Smooth muscle cell (in vitro differentiated cells): ENCODE data around the gene GMNN. TPM values are rescaled to one million over a fixed set of nuclear protein-coding genes. Genes with fewer than 3 reads are reported as not detected.

Source experiments
- DNase-seq: peaks from one replicate; lab custom pipeline; 2025; ENCODE audit not compliant: unreplicated experiment; lab: John Stamatoyannopoulos, UW
- H2AFZ ChIP-seq: fragments of 200-600 bp; sonication (generic); 2 replicates; pipeline ENCODE4 v1.6.0; 2016; ENCODE audit warnings: antibody characterized with exemption, low read depth, mild to moderate bottlenecking
- H3F3A ChIP-seq: fragments of 200-600 bp; sonication (generic); 2 replicates; pipeline ENCODE4 v1.6.0; 2017; ENCODE audit warnings: antibody characterized with exemption, low read depth
- H3K27ac ChIP-seq: fragments of 200-600 bp; sonication (generic); 2 replicates; pipeline ENCODE4 v1.5.1; 2016; ENCODE audit warnings: low read depth, mild to moderate bottlenecking
- H3K27me3 ChIP-seq: fragments of 200-600 bp; sonication (generic); 2 replicates; pipeline ENCODE4 v1.6.1; 2016; ENCODE audit warnings: low read depth, mild to moderate bottlenecking
- H3K36me3 ChIP-seq: fragments of 200-600 bp; sonication (generic); 2 replicates; pipeline ENCODE4 v1.5.1; 2016; ENCODE audit warnings: low read depth
- H3K4me1 ChIP-seq: fragments of 200-600 bp; sonication (generic); 2 replicates; pipeline ENCODE4 v1.5.1; 2016; ENCODE audit warnings: low read depth
- H3K4me2 ChIP-seq: fragments of 200-600 bp; sonication (generic); 2 replicates; pipeline ENCODE4 v1.6.0; 2016; ENCODE audit warnings: mild to moderate bottlenecking
- H3K4me3 ChIP-seq: fragments of 200-600 bp; sonication (generic); 2 replicates; pipeline ENCODE4 v1.5.1; 2016; ENCODE audit warnings: mild to moderate bottlenecking
- H3K79me2 ChIP-seq: fragments of 200-600 bp; sonication (generic); 2 replicates; pipeline ENCODE4 v1.6.0; 2016; ENCODE audit warnings: low read depth, mild to moderate bottlenecking
- H3K9ac ChIP-seq: fragments of 200-600 bp; sonication (generic); 2 replicates; pipeline ENCODE4 v1.6.0; 2016; ENCODE audit warnings: low read depth
- H3K9me3 ChIP-seq: fragments of 200-600 bp; sonication (generic); replicated peaks from 2 replicates; pipeline ENCODE4 v1.5.1; 2016; ENCODE audit warnings: low read depth
- H4K20me1 ChIP-seq: fragments of 200-600 bp; sonication (generic); 2 replicates; pipeline ENCODE4 v1.6.0; 2016; ENCODE audit warnings: low read depth
- WGBS: methylation state at CpG from one replicate; pipeline ENCODE4 v1.1.7; 2016; ENCODE audit warnings: low lambda C conversion rate; 5-methylcytosine and 5-hydroxymethylcytosine counted together
- polyA plus RNA-seq: library from polyadenylated mRNA; unstranded; fragments of >200 nt; fragmentation: Nextera tagmentation; extraction: Ambion mirVana; gene quantifications from 2 replicates; pipeline ENCODE4 v1.2.1, GENCODE V29; 2016
- total RNA-seq: library from RNA; depleted of rRNA; stranded (reverse); fragments of >200 nt; gene quantifications from 2 replicates; pipeline ENCODE4 v1.2.3, GENCODE V29; 2014
- TF ChIP-seq, protein P1 (sequence below): fragments of 200-600 bp; sonication (generic); IDR thresholded peaks from 2 replicates; pipeline ENCODE4 v1.5.1; 2017; ENCODE audit warnings: borderline replicate concordance, mild to moderate bottlenecking, antibody characterized with exemption; ENCODE audit not compliant: insufficient read depth, poor library complexity, severe bottlenecking

The GMNN gene
- total and polyA plus RNA-seq, 2 experiments from 2014 or later, result 31.8 to 46.4 TPM

DNA sequence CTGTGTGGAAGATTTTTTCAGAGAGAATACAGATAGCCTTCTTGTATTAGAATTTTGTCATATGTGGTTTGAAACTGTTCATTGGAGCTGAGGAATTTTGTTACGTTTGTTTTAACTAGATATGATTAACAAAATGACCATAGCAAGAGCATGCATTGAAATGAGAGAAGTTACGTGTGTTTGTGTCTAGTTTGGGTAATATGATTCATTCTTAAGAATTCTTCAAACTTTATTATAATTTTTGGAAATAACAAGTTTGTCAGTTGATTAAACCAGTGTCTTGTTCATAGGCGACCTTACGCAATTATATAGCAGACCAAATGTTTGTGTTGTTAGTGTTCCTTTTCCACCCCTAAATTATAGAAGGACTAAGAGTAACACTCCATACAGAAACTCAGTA, 5.5 kb downstream of the GMNN start:
- Histone ChIP-seq H3K27ac (no peak overlapping the region), H3K9me3 (no peaks in the 10 kb centered on the region), H3F3A (no peaks in the 10 kb centered on the region), H3K36me3 (peaks cover 3% of the 10 kb centered on the region), H4K20me1 (no peaks in the 10 kb centered on the region), H3K79me2 (peaks cover 50% of the 10 kb centered on the region), H3K9ac (no peak overlapping the region), H2AFZ (no peak overlapping the region), H3K4me3 (peak overlapping the region; percentile 21), H3K27me3 (no peaks in the 10 kb centered on the region), H3K4me2 (no peak overlapping the region), H3K4me1 (peaks cover 15% of the 10 kb centered on the region)
- DNase-seq, result no peak
- TF ChIP-seq, protein P1, sequence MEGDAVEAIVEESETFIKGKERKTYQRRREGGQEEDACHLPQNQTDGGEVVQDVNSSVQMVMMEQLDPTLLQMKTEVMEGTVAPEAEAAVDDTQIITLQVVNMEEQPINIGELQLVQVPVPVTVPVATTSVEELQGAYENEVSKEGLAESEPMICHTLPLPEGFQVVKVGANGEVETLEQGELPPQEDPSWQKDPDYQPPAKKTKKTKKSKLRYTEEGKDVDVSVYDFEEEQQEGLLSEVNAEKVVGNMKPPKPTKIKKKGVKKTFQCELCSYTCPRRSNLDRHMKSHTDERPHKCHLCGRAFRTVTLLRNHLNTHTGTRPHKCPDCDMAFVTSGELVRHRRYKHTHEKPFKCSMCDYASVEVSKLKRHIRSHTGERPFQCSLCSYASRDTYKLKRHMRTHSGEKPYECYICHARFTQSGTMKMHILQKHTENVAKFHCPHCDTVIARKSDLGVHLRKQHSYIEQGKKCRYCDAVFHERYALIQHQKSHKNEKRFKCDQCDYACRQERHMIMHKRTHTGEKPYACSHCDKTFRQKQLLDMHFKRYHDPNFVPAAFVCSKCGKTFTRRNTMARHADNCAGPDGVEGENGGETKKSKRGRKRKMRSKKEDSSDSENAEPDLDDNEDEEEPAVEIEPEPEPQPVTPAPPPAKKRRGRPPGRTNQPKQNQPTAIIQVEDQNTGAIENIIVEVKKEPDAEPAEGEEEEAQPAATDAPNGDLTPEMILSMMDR, result no peak
- WGBS, result 92% methylated on average over 4 of the region's 4 CpGs

DNA sequence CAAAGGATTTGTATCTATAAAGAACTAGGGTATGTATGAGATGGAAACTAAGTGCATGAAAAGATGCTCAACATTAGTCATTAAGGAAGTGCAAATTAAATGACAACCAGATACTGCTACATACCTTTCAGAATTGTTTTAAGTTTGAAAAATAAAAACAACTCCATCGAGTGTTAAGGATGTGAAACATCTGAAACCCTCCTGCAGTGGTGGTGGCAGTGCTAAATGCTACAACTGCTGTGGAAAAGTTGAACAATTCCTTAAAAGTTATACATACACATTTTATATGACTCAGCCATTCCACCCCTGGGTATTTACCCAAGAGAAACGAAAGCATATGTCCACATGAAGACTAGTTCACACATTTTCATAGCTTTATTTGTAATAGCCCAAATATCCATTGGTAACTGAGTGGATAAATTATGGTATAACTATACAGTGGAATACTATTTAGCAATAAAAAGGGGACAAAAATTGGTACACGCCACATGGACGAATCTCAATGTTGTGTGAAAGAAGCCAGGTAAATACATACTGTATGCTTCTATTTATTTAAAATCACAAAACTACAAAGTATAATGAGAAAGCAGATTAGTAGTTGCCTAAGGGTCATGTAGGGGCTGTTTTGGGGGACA, 13.4 kb downstream of the GMNN start:
- H3K9ac ChIP-seq, result no peak overlapping the region
- no peak for DNase-seq
- no peaks in the 10 kb centered on the region for H3K9me3 ChIP-seq

DNA sequence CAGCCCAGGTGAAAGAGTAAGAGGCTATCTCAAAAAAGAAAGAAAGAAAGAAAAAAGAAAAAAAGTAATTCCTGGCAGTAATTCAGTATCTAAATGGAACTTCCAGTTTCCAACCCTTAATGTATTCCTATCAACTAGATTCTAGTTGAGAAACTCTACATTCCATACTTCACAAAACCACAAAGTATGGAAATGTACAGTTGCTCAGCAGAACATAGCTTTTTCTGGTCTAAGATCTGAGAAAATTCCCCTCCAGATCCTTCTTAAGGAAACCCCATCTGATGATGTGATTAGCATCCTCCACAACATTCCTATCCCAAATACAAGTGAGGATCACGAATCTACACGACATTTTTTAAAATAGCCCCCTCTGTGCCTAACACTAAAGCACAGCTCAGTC, 20.4 kb downstream of the GMNN start:
- Histone ChIP-seq H4K20me1 (no peaks in the 10 kb centered on the region), H2AFZ (no peak overlapping the region), H3K4me2 (no peak overlapping the region), H3K27ac (no peak overlapping the region), H3F3A (no peaks in the 10 kb centered on the region), H3K36me3 (no peaks in the 10 kb centered on the region), H3K79me2 (no peaks in the 10 kb centered on the region), H3K9me3 (no peaks in the 10 kb centered on the region), H3K9ac (no peak overlapping the region), H3K4me3 (no peak overlapping the region), H3K4me1 (no peaks in the 10 kb centered on the region), H3K27me3 (no peaks in the 10 kb centered on the region)
- TF ChIP-seq, protein P1, result no peak
- 64% methylated on average over 2 of the region's 2 CpGs for WGBS
- no peak for DNase-seq

More for the DNA sequence above, 13.4 kb downstream of the GMNN start:
- H3K4me2 ChIP-seq, result no peak overlapping the region
- H3K27ac ChIP-seq, result no peak overlapping the region
- H4K20me1 ChIP-seq, result no peaks in the 10 kb centered on the region
- H3K4me1 ChIP-seq, result no peaks in the 10 kb centered on the region
- no peaks in the 10 kb centered on the region for H3K27me3 ChIP-seq
- no peak overlapping the region for H2AFZ ChIP-seq
- no peak overlapping the region for H3K4me3 ChIP-seq
- WGBS, result 90% methylated on average over 4 of the region's 4 CpGs
- H3K36me3 ChIP-seq, result peaks cover 3% of the 10 kb centered on the region
- TF ChIP-seq, protein P1, result no peak
- no peaks in the 10 kb centered on the region for H3K79me2 ChIP-seq
- no peaks in the 10 kb centered on the region for H3F3A ChIP-seq
